GM19351 (cell line): ENCODE data around the gene ANKRD50.

Source experiments
- ATAC-seq: cut with Tn5 transposase; IDR thresholded peaks from one replicate; pipeline ENCODE4 v1.9.1; 2021; ENCODE audit warnings: mild to moderate bottlenecking, moderate library complexity; ENCODE audit not compliant: unreplicated experiment

ANKRD50 gene

DNA sequence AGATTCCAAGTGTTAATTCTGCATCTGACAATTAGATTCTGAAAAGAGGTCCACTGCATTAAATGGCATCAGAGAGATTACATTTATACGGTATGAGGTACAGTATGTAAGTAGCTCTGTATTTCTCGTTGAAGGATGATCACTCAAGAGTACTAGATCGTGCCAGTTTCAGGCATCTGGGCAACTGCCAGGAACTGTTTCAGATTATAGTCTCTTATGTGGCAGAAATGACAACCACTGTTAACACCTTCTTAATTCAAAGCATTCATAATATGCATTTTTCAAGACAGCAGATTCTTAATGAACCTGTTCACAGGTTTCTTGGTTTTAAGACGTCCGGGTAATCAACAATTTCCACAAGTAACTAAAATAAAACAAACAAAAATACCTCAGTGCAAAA is 1.6 kb downstream of the ANKRD50 start:
- no peak for ATAC-seq

DNA sequence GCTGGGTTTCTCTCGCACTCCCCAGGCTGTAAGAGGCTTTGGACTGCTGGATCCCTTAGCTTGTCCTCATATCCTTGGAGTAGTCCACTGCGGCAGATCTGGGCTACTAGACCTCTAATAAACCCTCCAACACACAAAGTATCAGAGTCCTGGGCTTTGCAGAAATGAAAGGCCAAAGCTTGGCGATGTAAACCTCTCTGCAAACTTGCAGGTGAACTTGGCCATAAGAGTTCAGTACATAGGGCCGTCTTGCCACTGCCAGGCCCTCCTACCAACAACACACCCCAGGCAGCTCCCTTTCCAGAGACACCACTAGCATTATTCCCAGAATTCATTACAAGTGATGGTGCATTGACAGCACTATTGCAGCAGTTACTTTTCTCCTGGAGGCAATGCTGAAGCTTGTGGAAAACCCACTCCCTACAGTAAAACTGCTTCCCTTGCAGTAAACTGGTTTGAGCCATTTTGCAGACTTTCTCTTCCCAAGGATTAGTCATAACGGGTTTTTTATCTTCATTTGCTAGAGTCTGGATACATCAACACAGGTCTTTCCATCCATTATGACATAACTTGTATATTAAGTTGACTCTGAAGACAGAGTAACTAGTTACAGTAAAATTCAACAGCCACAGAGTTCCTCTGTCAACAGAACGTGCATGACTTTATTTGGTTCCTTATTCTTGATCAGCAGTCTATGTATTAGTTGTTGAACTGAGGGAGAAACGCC is 2.4 kb downstream of the ANKRD50 start:
- ATAC-seq = no peak

DNA sequence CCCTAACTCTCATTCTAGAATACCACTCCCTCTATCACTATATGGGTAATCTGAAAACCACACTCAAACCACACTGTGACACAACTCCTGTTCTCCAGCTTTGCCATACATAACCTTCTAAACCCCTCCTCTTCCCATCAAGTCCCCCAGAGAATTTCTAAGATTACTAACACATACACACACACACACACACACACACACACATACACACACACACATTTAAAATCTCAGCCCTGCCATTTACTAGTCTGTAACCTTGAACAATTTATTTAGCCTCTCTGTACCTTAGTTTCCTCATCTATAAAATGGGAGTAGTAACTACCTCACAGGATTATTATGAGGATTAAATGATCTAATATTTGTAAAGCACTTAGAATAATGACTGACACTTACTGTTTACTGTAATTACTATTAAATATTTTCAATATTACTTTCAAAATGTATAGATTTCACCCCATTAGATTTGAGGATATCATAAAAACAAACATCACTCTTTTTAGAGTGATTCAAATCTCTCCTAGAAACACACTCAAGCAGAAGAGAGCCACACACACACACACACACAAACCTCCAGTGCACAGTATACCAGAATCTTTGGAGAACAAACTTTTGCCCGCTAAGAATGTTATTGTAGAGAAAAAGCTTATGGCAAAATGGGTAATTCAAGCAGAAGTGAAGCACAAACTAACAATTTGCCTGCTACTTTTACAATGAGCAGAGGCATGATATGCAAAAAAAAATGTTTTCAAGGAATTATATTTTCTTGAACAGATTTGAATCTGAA is 3.8 kb downstream of the ANKRD50 start:
- no peak for ATAC-seq

DNA sequence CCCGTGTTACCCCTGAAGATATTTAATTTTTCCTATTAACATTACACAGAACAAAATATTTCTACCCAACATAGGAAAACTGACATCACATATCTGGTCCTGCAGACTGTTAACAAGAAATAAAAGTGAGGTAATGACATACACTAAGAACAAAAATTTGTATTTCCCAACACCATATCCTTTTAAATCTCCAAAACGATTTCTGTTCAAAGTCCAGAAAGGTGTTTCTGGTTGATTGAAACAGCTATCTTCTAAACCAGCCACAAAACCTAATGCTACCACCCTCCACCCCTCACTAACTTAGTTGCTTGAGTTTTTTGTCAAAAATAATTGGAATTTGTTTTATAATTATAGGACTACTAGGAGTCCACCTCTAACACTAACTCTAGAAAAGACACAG is 7.1 kb downstream of the ANKRD50 start:
- no peak for ATAC-seq

DNA sequence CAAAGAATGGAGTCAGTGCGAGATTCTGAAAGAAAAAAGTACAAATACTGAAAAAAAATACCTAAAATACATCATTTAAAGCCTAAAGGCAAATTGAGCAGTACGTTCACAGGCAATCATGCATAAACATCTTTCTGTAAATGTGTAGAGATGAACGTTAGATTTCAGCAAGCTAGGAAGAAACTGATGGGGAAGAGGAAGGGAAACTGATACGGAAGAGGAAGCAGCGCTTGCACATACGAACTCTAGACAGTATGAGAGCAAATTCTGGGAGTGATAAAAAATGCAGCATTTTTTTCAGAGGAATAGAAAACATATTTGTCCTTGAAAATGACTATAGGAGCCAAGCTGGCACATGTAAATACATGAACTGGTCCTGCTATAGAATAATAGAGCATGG is 9.4 kb downstream of the ANKRD50 start:
- ATAC-seq = peak; percentile 62

DNA sequence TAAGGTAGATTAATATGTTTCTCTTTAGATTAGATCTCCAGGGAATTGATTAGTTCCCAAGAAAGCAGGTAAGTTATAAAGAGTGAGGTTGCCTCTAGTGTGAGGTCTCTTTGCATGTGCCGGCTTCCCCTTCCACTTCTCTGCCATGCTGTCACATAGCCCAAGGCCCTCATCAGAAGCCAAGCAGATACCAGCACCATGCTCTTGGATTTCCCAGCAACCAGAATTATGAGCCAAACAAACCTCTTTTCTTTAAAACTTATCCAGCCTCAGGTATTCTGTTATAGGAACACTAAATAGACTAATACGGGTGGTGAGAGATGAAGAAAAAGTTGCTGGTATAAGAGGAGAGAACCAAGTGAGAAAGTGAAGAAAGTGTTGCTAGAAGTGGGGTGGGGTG is 15.1 kb downstream of the ANKRD50 start:
- ATAC-seq = no peak

DNA sequence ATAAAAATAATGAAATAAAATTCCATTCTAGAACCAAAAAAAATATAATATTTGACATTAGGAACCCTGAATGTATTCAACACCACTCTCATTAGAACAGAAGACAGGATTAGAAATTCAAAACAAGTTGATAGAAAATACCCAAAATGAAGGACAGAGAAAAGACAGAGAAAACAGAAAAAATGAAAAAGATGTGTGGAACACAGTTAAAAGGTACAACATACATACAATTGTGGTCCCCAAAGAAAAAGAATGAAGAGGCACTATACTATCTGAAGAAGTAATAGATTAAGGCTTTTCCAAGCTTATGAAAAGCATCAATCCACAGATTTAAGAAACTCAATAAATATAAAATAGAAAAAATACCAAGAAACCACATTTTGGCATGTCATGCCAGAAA is 16.4 kb downstream of the ANKRD50 start:
- no peak for ATAC-seq

DNA sequence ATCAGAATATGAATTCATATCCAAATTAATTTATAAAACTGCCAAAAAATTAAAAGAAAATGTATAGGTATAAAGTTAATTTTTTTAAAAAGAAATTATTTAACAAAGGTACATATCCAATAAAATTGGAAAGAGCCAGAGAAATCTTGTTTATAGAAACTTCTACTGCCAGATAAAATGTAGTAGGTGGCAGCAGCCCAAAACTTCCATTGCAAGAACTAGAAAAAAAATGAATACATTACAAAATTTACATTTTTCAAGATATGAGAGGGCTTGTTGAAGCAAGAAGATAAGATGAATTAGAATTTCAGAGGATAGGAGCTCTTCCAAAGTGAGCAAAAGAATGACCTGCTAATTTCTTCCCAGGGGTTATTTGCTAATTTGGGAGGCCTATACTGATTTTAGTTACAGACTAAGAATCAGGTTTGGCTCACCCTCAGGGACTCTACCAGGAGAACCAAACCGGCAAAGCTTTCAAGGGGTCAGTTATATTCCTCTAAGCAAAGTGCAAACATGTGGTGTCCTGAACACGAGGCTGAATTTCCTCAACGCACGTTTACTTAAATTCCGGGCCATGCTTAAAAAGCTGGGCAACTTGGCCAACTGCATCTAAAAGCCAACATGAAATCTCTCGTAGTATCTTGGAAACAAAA is 17.5 kb downstream of the ANKRD50 start:
- no peak for ATAC-seq

DNA sequence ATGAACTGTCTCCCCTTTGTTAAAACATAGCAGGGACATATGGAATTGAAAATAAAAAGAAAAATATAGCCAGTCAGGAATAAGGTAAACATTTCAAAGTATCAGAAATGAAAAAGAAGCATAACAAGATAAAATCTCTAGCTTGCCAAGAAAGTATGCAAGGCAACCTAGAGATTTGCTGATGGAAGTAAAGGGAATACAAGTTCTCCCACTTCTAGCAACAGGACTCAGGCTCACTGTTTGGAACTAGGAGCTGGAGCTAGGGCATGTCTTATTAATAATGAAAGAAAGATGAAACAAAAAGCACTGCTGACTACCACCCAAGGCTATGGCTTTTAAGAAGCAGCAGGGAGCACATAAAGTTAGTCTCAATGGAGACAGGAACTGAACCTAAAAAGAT is 18.2 kb downstream of the ANKRD50 start:
- ATAC-seq = no peak

DNA sequence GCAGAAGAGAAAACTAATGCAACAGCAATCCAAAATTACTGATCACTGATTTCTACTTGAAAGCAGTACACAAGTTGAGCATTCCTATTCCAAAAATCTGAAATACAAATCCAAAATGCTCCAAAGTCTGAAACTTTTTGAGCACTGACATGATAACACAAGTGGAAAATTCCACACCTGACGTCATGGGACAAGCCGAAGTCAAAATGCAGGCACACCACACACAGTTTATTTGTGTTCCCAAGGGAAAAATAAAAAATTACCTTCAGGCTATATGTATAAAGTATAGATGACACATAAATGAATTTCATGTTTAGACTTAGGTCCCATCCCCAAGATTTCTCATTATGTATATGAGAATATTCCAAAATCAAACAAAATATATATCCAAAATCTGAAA is 20.7 kb downstream of the ANKRD50 start:
- ATAC-seq = no peak

DNA sequence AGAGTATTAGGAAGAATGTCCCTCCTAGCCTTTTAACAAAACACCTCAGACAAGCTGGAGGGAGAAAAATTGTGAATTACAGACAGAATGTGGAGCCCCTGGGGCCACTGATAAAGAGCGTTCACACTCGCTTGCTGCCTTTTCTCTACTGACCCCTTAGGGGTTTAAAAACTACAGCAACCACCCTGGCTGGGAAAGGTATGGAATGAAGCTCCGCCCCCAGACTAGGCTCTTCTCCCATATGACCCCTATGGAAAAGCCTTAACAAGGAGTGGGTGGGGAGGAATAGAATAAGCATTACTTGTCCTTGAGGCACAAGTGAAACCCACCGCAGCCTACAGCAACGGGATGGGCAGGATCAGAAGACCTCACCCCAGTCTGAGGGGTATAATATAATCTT is 26.3 kb downstream of the ANKRD50 start:
- no peak for ATAC-seq

DNA sequence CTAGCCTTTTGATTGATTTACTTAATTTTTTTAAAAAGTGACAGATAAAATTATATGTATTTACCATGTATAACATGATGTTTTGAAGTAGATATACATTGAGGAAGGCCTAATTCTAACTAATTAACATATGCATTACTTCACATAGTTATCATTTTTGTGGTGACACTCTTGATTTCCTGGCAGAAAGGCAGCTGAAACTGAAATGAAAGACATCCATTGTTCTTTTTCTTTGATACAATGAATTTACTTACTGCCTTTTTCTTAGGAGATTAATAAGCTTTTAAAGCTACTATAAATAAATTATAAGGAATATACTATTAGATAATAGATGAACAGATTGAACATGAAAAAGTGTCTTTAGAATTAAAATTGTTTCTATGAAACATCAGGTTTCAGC is 26.7 kb downstream of the ANKRD50 start:
- ATAC-seq = no peak

DNA sequence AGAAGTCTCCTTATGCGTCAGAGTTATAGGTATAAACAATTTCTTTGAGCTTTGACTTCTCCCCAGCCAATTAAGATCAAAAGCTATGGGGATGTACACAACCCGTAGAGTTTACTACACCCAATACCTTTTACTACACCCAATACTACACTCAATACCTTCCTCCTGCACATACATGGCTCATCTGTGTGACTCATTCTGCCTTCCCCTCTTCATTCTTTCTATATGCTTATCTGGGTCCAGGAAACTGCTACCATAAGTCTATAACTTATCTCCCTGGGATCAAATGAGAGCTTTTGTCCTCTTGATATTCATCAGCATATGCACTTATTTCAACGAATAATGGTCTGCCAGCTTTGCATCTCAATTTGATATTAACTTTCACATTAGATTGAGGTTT is 28.2 kb downstream of the ANKRD50 start:
- ATAC-seq = no peak

DNA sequence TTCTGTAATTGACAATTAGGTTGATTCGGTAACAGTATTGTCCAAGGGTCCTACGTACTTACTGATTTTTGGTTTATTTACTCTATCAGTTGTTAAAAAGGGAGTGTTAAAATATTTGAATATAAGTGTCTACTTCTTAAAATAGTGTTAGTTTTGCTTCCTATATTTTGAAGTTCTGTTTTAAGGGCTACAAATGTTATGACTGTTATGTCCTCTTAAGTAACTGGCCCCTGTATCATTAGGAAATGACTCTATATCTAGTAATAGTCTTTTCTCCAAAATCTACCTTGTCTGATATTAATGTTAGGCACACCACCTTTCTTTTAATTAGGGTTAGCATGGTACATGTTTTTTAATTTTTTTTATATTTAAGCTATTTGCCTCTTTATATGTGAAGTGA is 30.1 kb downstream of the ANKRD50 start:
- no peak for ATAC-seq

DNA sequence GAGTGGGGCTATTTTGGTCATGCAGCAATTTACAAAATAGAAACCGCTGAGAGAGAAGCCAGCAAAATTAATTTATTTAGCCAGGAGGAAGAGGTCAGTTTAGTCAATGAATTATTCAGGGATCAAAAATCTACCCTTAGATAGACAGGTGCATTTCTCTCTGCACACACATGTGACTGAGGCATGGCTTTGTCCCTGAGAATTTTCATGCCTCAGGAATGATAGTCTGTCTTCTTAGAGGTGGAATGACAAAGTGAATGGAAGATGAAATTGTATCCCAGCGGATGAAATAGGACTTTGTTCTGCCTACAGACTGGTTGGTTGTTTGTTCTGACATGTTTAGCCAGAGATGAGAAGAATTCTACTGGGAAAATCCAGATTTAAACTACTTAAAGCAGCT is 46.0 kb downstream of the ANKRD50 start:
- no peak for ATAC-seq

DNA sequence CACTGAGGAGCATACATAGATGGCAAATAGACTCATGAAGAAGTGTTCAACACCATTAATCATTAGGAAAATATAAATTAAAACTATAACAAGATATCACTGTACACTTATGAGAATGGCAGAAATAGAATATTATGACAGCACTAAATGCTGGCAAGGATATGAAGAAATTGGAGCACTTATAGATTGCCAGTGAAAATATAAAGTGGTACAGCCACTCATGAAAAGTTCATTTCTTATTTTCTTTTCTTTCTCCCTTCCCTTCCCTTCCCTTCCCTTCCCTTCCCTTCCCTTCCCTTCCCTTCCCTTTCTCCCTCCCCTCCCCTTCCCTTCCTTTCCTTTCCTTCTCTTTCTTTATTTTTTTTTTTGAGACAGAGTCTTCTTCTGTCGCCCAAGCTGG is 53.7 kb downstream of the ANKRD50 start:
- ATAC-seq = no peak

DNA sequence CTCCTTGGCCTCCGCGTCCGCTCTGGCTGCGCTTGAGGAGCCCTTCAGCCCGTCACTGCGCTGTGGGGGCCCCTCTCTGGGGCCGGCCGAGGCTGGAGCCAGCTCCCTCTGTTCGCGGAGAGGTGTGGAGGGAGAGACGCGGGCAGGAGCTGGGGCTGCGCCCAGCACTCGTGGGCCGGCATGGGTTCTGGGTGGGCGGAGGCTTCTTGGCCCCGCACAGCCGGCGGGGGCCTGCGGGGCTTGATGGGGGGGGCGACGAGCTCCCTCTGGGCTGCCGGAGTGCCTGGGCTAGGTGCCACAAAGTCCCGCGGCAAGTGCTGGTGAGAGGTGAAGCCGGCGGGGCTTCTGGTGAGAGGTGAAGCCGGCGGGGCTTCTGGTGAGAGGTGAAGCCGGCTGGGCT is 61.9 kb downstream of the ANKRD50 start:
- no peak for ATAC-seq

DNA sequence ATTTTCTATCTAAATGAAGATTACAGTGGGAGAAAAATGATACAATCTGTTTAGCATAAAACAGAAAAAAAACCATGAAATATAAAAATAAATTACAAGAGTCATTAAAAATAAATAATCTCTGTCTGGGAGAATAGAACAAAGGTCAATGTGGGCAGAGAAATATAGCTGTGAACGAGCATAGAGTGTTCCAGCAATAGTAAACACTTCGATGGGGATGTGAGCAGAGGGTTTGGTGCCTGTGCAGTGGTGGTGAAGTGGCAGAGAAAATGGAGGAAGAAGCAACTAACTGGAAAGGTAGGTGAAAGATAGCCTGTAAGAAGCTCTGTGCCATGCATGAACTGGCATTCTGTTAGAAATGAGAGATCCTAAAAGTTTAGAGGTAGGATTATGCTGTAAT is 64.9 kb downstream of the ANKRD50 start:
- ATAC-seq = no peak

DNA sequence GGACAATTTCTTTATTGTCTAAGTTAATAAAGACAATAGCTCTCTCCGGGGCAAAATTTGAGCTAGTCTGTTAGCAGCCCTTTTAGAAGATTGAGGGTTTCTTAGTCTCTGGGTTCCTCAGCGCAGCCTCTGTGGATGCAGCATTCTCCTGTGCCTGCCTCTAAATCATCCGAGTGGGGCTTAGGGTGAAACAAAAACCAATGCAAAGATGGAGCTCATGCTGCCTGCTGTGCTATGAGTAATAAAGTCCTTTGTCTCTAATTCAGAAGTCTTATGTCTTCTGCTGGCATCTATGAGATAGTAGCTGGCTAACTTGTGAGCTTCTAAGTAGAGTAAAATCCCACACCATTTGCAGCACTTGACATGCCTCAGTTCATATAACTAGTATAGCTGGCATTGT is 67.9 kb downstream of the ANKRD50 start:
- ATAC-seq = no peak

DNA sequence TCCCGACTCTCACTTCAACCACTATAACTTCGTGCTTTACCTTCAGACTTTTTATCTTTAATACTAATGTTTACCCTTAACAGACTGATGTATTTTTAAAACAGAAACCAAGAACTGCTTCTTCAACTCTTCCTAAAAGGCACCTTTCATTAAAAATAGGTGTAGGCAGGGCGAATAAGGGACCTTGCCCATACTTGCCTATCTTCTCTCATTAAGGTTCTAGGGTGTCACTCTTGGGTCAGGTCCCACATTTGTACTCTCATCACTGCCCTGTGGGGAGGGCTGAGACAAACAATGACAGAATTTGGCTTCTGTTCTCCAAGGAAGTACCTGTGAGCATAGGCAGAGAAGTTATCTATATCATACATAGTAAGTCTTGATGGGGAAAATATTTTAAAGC is 69.7 kb downstream of the ANKRD50 start:
- ATAC-seq = no peak

DNA sequence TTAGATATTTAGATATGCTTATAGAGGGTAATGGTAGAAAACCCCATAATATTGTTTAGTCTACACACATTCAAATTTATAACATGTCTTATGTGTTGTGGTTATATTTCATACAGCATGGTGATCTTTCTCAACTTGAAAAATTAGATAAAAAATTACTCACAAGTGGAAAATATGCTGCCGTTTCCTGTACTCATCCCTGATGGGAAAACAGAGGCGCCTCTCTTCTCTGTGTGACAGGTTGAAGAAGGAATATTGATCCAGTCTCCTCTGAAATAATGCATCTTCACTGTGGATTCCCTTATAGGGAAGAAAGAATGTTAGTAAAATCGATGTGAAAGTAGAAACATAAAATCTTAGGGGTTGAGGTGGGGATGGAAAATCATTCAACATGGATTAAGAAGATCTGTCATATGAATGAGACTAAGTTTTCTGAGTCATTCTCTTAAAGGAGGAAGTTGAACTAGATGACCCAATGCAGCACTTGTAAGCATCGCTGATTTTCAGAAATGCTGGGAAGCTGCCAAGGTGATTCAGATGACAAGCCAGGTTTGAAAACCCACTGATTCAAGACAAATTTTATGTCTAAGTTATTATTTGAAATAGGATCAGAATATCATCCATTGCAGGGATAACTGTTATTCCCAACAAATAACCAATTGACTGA is 70.7 kb downstream of the ANKRD50 start:
- peak; percentile 66 for ATAC-seq
